Neural progenitor cell (in vitro differentiated cells): ENCODE measurements around the gene ZNF829. TPM values are rescaled to one million over a fixed set of nuclear protein-coding genes. Genes with fewer than 3 reads are reported as not detected.
A peak's percentile ranks its signal among the peaks of the same experiment; 100 is the strongest.

Experiments used
- DNase-seq: peaks from one replicate; pipeline ENCODE4 v3.0.0-alpha.2; 2016; ENCODE audit warnings: low spot score
- H2AFZ ChIP-seq: fragments of 200-600 bp; sonication (generic); replicated peaks from 2 replicates; pipeline ENCODE4 v1.6.1; 2016; ENCODE audit warnings: antibody characterized with exemption
- H3F3A ChIP-seq: fragments of 200-600 bp; sonication (generic); 2 replicates; pipeline ENCODE4 v1.6.1; 2016; ENCODE audit warnings: antibody characterized with exemption, low read depth
- H3K27ac ChIP-seq: fragments of 200-600 bp; sonication (generic); 2 replicates; pipeline ENCODE4 v1.5.1; 2016; ENCODE audit warnings: mild to moderate bottlenecking
- H3K27me3 ChIP-seq: fragments of 200-600 bp; sonication (generic); 2 replicates; pipeline ENCODE4 v1.6.1; 2016; ENCODE audit warnings: mild to moderate bottlenecking, moderate library complexity
- H3K36me3 ChIP-seq: fragments of 200-600 bp; sonication (generic); 2 replicates; pipeline ENCODE4 v1.5.1; 2016
- H3K4me1 ChIP-seq: fragments of 200-600 bp; sonication (generic); 2 replicates; pipeline ENCODE4 v1.6.1; 2016; ENCODE audit warnings: mixed run types
- H3K4me2 ChIP-seq: fragments of 200-600 bp; sonication (generic); 2 replicates; pipeline ENCODE4 v1.6.1; 2016
- H3K4me3 ChIP-seq: fragments of 200-600 bp; sonication (generic); 2 replicates; pipeline ENCODE4 v1.5.1; 2016
- H3K79me2 ChIP-seq: fragments of 200-600 bp; sonication (generic); 2 replicates; pipeline ENCODE4 v1.6.1; 2016; ENCODE audit warnings: low read depth
- H3K9ac ChIP-seq: fragments of 200-600 bp; sonication (generic); 2 replicates; pipeline ENCODE4 v1.6.1; 2016
- H3K9me3 ChIP-seq: fragments of 200-600 bp; sonication (generic); 2 replicates; pipeline ENCODE4 v1.5.1; 2016; ENCODE audit warnings: low read depth
- H4K20me1 ChIP-seq: fragments of 200-600 bp; sonication (generic); 2 replicates; pipeline ENCODE4 v1.6.1; 2016; ENCODE audit warnings: low read depth
- H3K27ac Mint-ChIP-seq: 3 replicates; pipeline ENCODE4 v1.8.0; 2021; ENCODE audit warnings: mixed read lengths
- H3K27me3 Mint-ChIP-seq: 2 replicates; pipeline ENCODE4 v1.8.0; 2022; ENCODE audit warnings: low read depth, mild to moderate bottlenecking, inconsistent platforms, moderate library complexity, mixed read lengths; ENCODE audit not compliant: insufficient read depth
- H3K36me3 Mint-ChIP-seq: 3 replicates; pipeline ENCODE4 v1.8.0; 2021; ENCODE audit warnings: mixed read lengths
- H3K4me1 Mint-ChIP-seq: 3 replicates; pipeline ENCODE4 v1.8.0; 2021; ENCODE audit warnings: mixed read lengths
- H3K4me3 Mint-ChIP-seq: 3 replicates; pipeline ENCODE4 v1.8.0; 2021; ENCODE audit warnings: mild to moderate bottlenecking, moderate library complexity, mixed read lengths
- H3K9me3 Mint-ChIP-seq: 3 replicates; pipeline ENCODE4 v1.8.0; 2020; ENCODE audit warnings: mixed read lengths
- EZH2 ChIP-seq: fragments of 200-600 bp; sonication (generic); IDR thresholded peaks from 2 replicates; pipeline ENCODE4 v1.6.1; 2017; ENCODE audit warnings: antibody characterized with exemption, mild to moderate bottlenecking, moderate library complexity
- EZH2phosphoT487 ChIP-seq: fragments of 200-600 bp; sonication (generic); IDR thresholded peaks from 2 replicates; pipeline ENCODE4 v1.6.1; 2017; ENCODE audit warnings: antibody characterized with exemption
- total RNA-seq: library from RNA; depleted of rRNA; stranded (reverse); fragments of >200 nt; gene quantifications from 2 replicates; pipeline ENCODE4 v1.2.3, GENCODE V29; 2015; ENCODE audit warnings: low replicate concordance
- TF ChIP-seq, protein P1 (sequence below): fragments of 200-600 bp; sonication (generic); IDR thresholded peaks from 2 replicates; pipeline ENCODE4 v1.5.1; 2017; ENCODE audit warnings: antibody characterized with exemption, mild to moderate bottlenecking

Gene ZNF829
- total RNA-seq, result 5.9 and 8.0 TPM in 2 replicates

DNA sequence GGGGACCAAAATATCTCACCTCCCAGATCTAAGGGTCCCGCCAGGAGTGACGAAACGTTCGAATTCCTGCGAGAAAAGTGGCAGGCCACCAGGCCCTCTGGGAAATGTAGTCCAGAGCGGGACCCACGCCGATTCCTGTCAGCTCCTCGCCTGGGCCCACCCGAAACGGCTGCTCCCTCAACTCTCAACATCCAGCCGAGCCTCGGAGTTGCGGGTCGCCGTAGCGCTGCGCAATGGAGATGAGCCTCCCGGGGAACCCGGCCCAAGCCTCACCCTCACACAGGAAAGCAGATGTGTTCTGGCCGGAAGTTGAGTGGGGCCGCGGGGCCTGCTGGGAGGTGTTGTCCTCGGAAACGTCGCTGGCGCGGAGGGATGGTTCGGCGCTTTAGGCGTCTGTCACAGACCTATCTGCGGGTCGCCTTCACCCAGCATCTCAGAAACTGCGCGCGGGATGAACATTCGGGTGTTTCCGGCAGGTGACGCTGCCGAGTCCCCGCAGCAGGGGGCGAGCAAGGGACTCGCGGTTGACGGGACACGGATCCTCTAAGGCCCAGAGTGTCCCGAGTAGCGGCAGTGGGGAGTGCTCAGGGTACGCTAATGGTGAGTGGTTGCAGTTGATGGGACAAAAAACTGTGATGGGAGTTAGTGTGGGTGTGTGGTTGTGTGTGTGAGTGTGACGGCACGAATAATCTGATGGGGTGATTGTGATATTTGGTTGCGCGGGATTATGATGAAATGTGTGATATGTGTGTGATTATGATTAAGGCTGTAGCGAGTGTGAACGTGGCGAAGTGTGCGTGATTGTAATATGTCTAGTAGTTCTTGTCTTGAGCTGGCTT lies at the start of gene ZNF829, which contains the start of gene ZNF568:
ZNF829 (minus strand) TSS at position 300 of the 839 bp plus-strand sequence. CDS start 1,124 bp downstream, outside the sequence.
ZNF568 (plus strand) TSS at position 341 of the 839 bp plus-strand sequence. CDS start 6,439 bp downstream, outside the sequence.
- peak within 1 kb of the TSS; percentile 83 for H3K4me3 Mint-ChIP-seq
- H3F3A ChIP-seq, result no peaks in the 10 kb centered on the region
- H3K9ac ChIP-seq, result peak within 1 kb of the TSS; percentile 44
- no peaks in the 10 kb centered on the region for H4K20me1 ChIP-seq
- peaks cover 27% of the 10 kb centered on the region for H3K36me3 ChIP-seq
- H3K4me1 ChIP-seq, result peaks cover 3% of the 10 kb centered on the region
- peak within 1 kb of the TSS; percentile 80 for H2AFZ ChIP-seq
- H3K36me3 Mint-ChIP-seq, result peaks cover 30% of the 10 kb centered on the region
- no peak for TF ChIP-seq EZH2phosphoT487
- TF ChIP-seq, protein P1, sequence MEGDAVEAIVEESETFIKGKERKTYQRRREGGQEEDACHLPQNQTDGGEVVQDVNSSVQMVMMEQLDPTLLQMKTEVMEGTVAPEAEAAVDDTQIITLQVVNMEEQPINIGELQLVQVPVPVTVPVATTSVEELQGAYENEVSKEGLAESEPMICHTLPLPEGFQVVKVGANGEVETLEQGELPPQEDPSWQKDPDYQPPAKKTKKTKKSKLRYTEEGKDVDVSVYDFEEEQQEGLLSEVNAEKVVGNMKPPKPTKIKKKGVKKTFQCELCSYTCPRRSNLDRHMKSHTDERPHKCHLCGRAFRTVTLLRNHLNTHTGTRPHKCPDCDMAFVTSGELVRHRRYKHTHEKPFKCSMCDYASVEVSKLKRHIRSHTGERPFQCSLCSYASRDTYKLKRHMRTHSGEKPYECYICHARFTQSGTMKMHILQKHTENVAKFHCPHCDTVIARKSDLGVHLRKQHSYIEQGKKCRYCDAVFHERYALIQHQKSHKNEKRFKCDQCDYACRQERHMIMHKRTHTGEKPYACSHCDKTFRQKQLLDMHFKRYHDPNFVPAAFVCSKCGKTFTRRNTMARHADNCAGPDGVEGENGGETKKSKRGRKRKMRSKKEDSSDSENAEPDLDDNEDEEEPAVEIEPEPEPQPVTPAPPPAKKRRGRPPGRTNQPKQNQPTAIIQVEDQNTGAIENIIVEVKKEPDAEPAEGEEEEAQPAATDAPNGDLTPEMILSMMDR, result peak; percentile 67
- H3K4me1 Mint-ChIP-seq, result no peaks in the 10 kb centered on the region
- DNase-seq, result peak; percentile 90
- peaks cover 7% of the 10 kb centered on the region for H3K9me3 ChIP-seq
- peak within 1 kb of the TSS; percentile 77 for H3K4me2 ChIP-seq
- H3K27ac ChIP-seq, result peak within 1 kb of the TSS; percentile 54
- H3K27me3 ChIP-seq, result no peaks in the 10 kb centered on the region
- peak within 1 kb of the TSS; percentile 74 for H3K4me3 ChIP-seq
- peaks cover 2% of the 10 kb centered on the region for H3K27me3 Mint-ChIP-seq
- no peak within 1 kb of the TSS for H3K27ac Mint-ChIP-seq
- peaks cover 61% of the 10 kb centered on the region for H3K9me3 Mint-ChIP-seq
- H3K79me2 ChIP-seq, result peaks cover 12% of the 10 kb centered on the region

DNA sequence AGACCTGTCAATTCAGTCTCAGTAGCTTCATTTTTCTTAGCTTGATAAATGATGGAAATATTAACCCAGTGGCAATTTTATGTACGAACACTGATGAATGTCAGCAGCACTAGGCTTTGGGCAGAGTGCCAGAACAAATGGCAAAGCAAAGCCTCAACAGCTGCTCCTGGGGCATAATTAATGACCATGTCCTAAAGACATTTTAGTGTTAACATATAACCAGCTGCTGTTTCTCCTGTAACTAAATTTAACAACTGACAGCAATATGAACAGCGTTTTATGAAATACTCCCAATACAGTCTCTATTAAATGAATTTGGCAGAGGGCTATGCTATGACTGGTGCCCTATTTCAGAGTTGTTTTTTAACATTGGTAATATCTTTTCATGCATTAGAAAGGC lies 47.2 kb upstream of the ZNF829 start:
- H3F3A ChIP-seq, result no peaks in the 10 kb centered on the region
- peaks cover 20% of the 10 kb centered on the region for H3K9me3 ChIP-seq
- DNase-seq, result no peak
- H4K20me1 ChIP-seq, result no peaks in the 10 kb centered on the region
- Mint-ChIP-seq H3K9me3 (peaks cover 49% of the 10 kb centered on the region), H3K4me3 (no peak overlapping the region), H3K27me3 (peaks cover 2% of the 10 kb centered on the region), H3K4me1 (no peaks in the 10 kb centered on the region), H3K27ac (no peak overlapping the region), H3K36me3 (no peaks in the 10 kb centered on the region)
- H2AFZ ChIP-seq, result no peak overlapping the region
- TF ChIP-seq EZH2phosphoT487 (no peak), EZH2 (no peak)
- TF ChIP-seq, protein P1, result no peak
- H3K4me2 ChIP-seq, result no peak overlapping the region
- no peak overlapping the region for H3K9ac ChIP-seq
- H3K4me3 ChIP-seq, result no peak overlapping the region
- H3K27ac ChIP-seq, result no peak overlapping the region
- no peaks in the 10 kb centered on the region for H3K36me3 ChIP-seq
- H3K79me2 ChIP-seq, result no peaks in the 10 kb centered on the region
- H3K27me3 ChIP-seq, result no peaks in the 10 kb centered on the region
- no peaks in the 10 kb centered on the region for H3K4me1 ChIP-seq

DNA sequence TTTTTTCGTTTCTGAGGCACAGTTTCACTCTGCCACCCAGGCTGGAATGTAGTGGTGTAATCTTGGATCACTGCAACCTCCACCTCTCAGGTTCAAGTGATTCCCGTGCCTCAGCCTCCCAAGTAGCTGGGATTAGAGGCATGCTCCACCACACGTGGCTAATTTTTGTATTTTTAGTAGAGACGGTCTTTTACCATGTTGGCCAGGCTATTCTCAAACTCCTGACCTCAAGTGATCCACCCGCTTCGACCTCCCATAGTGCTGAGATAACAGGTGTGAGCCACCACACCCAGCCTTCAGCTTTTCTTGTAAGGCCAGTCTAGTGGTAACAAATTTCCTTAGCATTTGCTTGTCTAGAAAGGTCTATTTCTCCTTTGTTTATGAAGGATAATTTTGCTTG lies 46.3 kb upstream of the ZNF829 start:
- no peak overlapping the region for H2AFZ ChIP-seq
- H3K79me2 ChIP-seq, result no peaks in the 10 kb centered on the region
- H3K27me3 Mint-ChIP-seq, result peaks cover 2% of the 10 kb centered on the region
- peaks cover 14% of the 10 kb centered on the region for H3K9me3 ChIP-seq
- TF ChIP-seq, protein P1, result no peak
- no peak for TF ChIP-seq EZH2phosphoT487
- TF ChIP-seq EZH2, result no peak
- H3K36me3 ChIP-seq, result no peaks in the 10 kb centered on the region
- DNase-seq, result no peak
- no peak overlapping the region for H3K9ac ChIP-seq
- H3K9me3 Mint-ChIP-seq, result peaks cover 50% of the 10 kb centered on the region
- H3K4me2 ChIP-seq, result no peak overlapping the region
- no peaks in the 10 kb centered on the region for H3K27me3 ChIP-seq
- H3K4me3 Mint-ChIP-seq, result no peak overlapping the region
- H3K4me1 Mint-ChIP-seq, result no peaks in the 10 kb centered on the region
- no peak overlapping the region for H3K4me3 ChIP-seq
- H3K27ac ChIP-seq, result no peak overlapping the region
- H3K36me3 Mint-ChIP-seq, result no peaks in the 10 kb centered on the region
- H3F3A ChIP-seq, result no peaks in the 10 kb centered on the region
- H4K20me1 ChIP-seq, result no peaks in the 10 kb centered on the region
- H3K27ac Mint-ChIP-seq, result no peak overlapping the region
- no peaks in the 10 kb centered on the region for H3K4me1 ChIP-seq
